Airway epithelial cell (primary cell): ENCODE measurements around the gene CILP. TPM values are rescaled to one million over a fixed set of nuclear protein-coding genes. Genes with fewer than 3 reads are reported as not detected.

ENCODE experiments used
- total RNA-seq: library from RNA; depleted of rRNA; stranded (reverse); fragments of >200 nt; gene quantifications from 2 replicates; pipeline ENCODE4 v1.2.3, GENCODE V29; 2015

The CILP gene, protein sequence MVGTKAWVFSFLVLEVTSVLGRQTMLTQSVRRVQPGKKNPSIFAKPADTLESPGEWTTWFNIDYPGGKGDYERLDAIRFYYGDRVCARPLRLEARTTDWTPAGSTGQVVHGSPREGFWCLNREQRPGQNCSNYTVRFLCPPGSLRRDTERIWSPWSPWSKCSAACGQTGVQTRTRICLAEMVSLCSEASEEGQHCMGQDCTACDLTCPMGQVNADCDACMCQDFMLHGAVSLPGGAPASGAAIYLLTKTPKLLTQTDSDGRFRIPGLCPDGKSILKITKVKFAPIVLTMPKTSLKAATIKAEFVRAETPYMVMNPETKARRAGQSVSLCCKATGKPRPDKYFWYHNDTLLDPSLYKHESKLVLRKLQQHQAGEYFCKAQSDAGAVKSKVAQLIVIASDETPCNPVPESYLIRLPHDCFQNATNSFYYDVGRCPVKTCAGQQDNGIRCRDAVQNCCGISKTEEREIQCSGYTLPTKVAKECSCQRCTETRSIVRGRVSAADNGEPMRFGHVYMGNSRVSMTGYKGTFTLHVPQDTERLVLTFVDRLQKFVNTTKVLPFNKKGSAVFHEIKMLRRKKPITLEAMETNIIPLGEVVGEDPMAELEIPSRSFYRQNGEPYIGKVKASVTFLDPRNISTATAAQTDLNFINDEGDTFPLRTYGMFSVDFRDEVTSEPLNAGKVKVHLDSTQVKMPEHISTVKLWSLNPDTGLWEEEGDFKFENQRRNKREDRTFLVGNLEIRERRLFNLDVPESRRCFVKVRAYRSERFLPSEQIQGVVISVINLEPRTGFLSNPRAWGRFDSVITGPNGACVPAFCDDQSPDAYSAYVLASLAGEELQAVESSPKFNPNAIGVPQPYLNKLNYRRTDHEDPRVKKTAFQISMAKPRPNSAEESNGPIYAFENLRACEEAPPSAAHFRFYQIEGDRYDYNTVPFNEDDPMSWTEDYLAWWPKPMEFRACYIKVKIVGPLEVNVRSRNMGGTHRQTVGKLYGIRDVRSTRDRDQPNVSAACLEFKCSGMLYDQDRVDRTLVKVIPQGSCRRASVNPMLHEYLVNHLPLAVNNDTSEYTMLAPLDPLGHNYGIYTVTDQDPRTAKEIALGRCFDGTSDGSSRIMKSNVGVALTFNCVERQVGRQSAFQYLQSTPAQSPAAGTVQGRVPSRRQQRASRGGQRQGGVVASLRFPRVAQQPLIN
- total RNA-seq: 0.28 and 0.49 TPM in 2 replicates

DNA sequence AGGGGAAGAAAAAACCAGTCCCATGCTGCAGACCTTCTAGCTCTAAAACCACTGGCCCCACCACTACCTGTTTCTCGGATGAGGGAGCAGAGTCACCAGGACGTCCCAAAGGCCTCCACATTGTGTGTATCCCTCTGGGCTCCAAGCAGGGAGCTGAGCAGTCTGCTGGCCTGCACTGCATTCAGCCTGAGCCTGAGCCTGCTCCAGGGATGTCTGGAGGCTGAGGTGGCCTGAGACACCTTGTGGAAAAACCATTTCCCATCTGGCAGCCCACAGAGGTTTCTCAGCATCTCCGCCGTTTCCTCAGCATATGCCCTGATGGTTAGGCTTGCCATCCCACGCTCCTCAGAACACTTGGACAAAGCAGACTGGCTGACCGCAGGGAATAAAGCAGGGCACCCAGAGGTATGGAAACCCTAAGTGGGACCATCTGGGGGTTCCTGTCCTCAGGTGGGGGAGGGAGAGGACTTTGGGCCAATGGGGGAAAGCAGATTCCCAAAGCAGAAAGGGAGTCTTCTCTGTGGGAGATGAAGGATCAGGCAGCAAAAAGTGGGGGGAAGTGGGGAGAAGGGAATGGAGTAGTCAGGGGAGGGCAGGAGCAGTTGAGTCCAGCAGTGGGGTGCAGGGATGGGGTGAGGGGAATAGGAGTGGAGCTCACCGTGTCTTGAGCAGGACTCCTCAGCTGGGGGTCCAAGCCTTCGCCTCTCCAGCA is at the start of gene CILP:
Gene CILP (minus strand): TSS at position 704 of the 712 bp plus-strand sequence. CDS start 1,718 bp downstream, outside the sequence.

DNA sequence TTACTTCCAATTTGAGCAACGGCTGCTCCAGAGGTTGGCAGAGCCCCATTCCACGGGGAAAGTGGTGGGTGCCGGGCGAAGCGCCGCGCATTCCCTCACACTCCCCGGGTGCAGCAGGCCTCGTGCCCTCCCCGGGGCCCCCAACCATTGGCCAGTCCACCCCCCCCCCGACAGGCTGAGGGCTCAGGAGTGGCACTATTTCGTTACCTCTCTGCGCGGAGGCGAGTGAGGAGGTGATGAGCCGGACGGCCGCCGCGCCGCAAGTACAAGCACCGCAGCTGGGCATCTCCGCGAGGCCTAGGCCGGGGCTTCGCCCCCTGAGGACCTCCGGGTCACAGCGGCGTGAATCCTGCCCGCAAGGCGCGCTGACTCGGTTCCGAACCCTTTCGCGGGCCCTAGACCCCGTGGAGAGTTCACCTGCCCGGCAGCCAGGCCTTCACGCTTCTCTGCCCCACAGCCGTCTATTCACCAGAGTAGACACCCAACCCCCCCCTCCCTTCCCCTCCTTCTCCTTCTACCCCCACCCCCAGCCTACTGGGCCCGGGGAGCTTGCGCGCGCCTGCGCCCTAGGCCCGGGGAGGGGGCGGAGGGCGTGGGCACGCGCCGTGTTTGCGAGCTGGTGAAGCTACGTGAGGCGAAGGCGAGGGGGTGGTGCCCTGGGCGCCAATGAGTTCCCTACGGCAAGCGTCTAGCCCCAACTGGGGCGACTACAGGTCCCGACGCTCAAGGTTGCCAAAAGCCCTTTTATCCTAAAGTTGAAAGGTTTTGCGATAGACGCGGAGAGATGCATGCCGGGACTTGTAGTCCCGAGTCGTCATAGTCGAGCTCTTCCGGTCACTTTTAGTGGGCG is 26.2 kb downstream of the CILP start, which contains the start of gene CLPX:
Gene CLPX (minus strand): TSS at position 475 of the 850 bp plus-strand sequence. CDS start 189 bp downstream, at position 286.

Other genes with a start within 250 kb of the CILP start
- 73.0 and 91.5 TPM in 2 replicates for gene SPG21, start 221.6 kb downstream of the CILP start, total RNA-seq
- gene MTFMT, start 181.8 kb downstream of the CILP start, total RNA-seq: 22.5 and 35.4 TPM in 2 replicates
- not detected in 2 replicates for gene SLC51B, start 166.1 kb downstream of the CILP start, total RNA-seq
- gene RASL12, start 143.5 kb downstream of the CILP start, total RNA-seq: not detected in 2 replicates
- not detected in 2 replicates for gene KBTBD13, start 134.7 kb downstream of the CILP start, total RNA-seq
- gene UBAP1L, start 96.3 kb downstream of the CILP start, total RNA-seq: under 0.01 and 0.35 TPM in 2 replicates
- 23.2 and 25.7 TPM in 2 replicates for gene PDCD7, start 77.7 kb downstream of the CILP start, total RNA-seq
- gene CLPX, start 26.1 kb downstream of the CILP start, total RNA-seq: 26.0 and 43.5 TPM in 2 replicates
- 3.0 and 4.6 TPM in 2 replicates for gene PARP16, start 75.4 kb upstream of the CILP start, total RNA-seq
- gene RNU5A-1, start 84.6 kb upstream of the CILP start, total RNA-seq: not detected in 2 replicates
- not detected in 2 replicates for gene RNU5B-1, start 93.2 kb upstream of the CILP start, total RNA-seq
- gene IGDCC3, start 166.5 kb upstream of the CILP start, total RNA-seq: not detected in 2 replicates
- 0.05 and 0.07 TPM in 2 replicates for gene IGDCC4, start 211.5 kb upstream of the CILP start, total RNA-seq